Skeletal muscle satellite cell (primary cell): ENCODE data around the gene TACC2.

Experiments used
- H3K27me3 ChIP-seq: 2 replicates; pipeline ENCODE4 v1.7.0; 2013; ENCODE audit warnings: low read length; ENCODE audit not compliant: control insufficient read depth, insufficient read depth
- H3K36me3 ChIP-seq: 2 replicates; pipeline ENCODE4 v1.7.0; 2013; ENCODE audit warnings: mild to moderate bottlenecking, control low read depth, low read length; ENCODE audit not compliant: insufficient read depth
- H3K4me1 ChIP-seq: 2 replicates; pipeline ENCODE4 v1.7.0; 2013; ENCODE audit warnings: low read length; ENCODE audit not compliant: control insufficient read depth, insufficient read depth
- H3K4me2 ChIP-seq: 2 replicates; pipeline ENCODE4 v1.7.0; 2013; ENCODE audit warnings: mild to moderate bottlenecking, low read length
- H3K4me3 ChIP-seq: 2 replicates; pipeline ENCODE4 v1.7.0; 2013; ENCODE audit warnings: low read length
- H3K9ac ChIP-seq: 2 replicates; pipeline ENCODE4 v1.7.0; 2013; ENCODE audit warnings: mild to moderate bottlenecking, low read depth, low read length, moderate library complexity
- H3K9me3 ChIP-seq: replicated peaks from 2 replicates; pipeline ENCODE4 v1.7.0; 2013; ENCODE audit warnings: mild to moderate bottlenecking, control low read depth, low read length

The TACC2 gene

DNA sequence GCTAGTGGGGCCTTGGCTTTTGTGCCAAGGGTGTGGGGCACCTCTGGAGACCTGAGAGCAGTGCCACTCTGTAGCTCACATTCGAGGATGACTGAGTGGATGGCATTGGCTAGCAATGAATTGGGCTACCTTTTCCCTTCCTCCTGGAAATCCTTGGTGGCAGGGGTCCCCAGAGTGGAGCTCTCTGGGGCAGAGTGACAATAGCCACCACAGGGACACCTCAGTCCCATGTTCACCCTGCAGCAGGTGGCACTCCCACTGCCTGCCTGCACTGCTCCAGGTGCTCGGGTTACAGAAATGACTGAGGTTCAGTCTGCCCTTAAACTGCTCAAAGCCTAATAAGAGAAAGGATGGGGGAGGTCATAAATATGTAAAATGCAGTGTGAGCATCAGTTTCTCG, 300.0 kb downstream of the TACC2 start:
- H3K9me3 ChIP-seq: no peaks in the 10 kb centered on the region
- peaks cover 10% of the 10 kb centered on the region for H3K4me1 ChIP-seq
- no peak overlapping the region for H3K4me2 ChIP-seq
- no peak overlapping the region for H3K4me3 ChIP-seq
- H3K9ac ChIP-seq: no peak overlapping the region
- peaks cover 3% of the 10 kb centered on the region for H3K27me3 ChIP-seq
- H3K36me3 ChIP-seq: no peaks in the 10 kb centered on the region

DNA sequence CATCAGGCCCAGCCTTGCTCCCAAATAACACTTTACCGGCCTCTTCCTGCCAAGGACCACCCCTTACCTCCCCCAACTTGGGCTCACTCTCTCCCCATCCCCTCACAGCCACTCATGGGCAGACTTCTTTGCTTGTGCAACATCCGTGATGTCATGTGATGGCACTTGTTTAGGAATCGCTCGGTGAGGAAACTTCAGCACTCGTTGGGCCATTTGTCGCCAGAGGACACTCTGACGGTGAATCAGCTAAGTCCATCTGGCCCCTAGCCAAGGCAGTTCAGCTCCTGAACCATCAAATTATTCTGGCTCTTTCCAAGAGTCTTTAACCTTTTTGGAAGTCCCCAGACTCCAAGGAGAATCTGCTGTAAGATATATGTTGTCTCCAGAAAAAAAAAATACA, 301.4 kb downstream of the TACC2 start:
- Histone ChIP-seq H3K4me1 (peaks cover 10% of the 10 kb centered on the region), H3K9me3 (no peaks in the 10 kb centered on the region)

DNA sequence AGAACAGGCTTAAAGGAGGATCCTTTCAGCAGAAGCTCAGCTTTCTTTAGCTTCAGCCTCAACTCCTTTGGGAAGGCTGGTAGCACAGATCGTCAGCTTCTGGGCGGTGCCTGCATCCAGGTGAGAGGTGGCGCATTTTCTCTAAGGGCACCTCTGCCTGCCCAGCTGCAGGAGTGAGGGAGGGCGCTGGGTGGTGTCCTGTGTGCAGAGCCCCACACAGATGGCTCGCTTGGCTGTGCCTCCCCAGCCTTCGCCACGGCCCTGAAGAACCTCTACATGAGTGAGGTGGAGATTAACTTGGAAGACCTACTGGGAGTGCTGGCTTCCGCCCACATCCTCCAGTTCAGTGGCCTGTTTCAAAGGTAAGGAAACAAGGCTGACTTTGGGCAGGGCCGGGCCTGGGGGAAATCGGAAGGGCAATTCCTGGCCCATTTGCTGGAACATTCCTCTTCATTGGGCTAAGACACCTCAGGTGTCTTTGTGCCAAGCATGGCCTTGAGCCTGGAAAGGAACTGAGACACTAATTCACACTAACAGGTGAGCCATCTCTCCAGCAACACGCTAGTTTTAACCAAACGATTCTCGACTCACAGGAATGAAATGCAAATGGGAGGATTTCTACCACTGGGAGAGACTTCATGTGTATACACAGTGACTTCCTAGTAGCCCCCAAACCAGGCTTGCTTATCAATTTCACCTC, 302.0 kb downstream of the TACC2 start:
- Histone ChIP-seq H3K9ac (no peak overlapping the region), H3K4me1 (peaks cover 10% of the 10 kb centered on the region), H3K9me3 (no peaks in the 10 kb centered on the region), H3K27me3 (peaks cover 3% of the 10 kb centered on the region), H3K4me2 (no peak overlapping the region), H3K36me3 (no peaks in the 10 kb centered on the region), H3K4me3 (no peak overlapping the region)

More for the DNA sequence above, 301.4 kb downstream of the TACC2 start:
- H3K36me3 ChIP-seq: no peaks in the 10 kb centered on the region
- H3K4me3 ChIP-seq: no peak overlapping the region
- peaks cover 3% of the 10 kb centered on the region for H3K27me3 ChIP-seq
- H3K9ac ChIP-seq: no peak overlapping the region
- H3K4me2 ChIP-seq: no peak overlapping the region

DNA sequence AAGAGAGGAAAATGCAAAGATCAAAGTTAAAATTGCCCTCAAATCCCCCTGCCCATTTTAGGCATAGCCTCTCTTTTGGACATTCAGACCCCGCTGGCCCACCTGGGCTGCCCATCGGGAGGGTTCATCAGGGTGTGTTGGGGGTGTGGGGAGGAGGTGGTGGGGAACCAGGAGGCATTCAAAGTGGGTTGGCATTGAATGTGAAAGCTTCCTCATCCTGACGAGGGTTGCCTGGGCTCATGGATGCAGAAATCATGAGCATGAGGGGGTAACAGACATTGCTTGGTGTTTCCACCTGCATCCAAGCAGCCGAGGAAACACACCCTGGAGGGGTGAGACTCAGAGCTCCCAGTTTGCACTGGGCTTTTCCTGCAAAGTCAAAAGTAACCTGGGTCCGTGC, 302.8 kb downstream of the TACC2 start:
- H3K9me3 ChIP-seq: no peaks in the 10 kb centered on the region
- peaks cover 5% of the 10 kb centered on the region for H3K27me3 ChIP-seq
- no peak overlapping the region for H3K4me2 ChIP-seq
- no peak overlapping the region for H3K9ac ChIP-seq
- no peaks in the 10 kb centered on the region for H3K36me3 ChIP-seq
- no peak overlapping the region for H3K4me3 ChIP-seq
- peaks cover 8% of the 10 kb centered on the region for H3K4me1 ChIP-seq

DNA sequence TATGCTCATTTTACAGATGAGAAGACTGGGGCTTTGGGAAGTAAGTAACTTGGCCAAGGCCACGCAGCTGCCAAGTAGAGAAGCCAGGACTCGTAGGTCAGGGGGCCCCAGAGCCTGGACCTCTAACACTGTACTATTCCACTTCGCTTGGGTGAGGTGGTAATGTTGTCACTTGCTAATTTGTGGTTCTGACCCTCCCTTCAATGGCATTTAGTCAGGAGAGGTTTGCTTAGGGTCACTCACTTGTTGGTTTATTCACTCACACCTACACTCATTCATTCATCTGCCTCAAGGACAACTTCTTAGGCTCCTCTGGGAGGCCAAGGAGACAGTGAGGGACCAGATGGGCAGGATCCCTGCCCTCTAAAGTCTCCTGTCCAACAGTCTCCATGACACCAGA, 303.4 kb downstream of the TACC2 start:
- Histone ChIP-seq H3K4me1 (peaks cover 3% of the 10 kb centered on the region), H3K27me3 (peaks cover 9% of the 10 kb centered on the region)

DNA sequence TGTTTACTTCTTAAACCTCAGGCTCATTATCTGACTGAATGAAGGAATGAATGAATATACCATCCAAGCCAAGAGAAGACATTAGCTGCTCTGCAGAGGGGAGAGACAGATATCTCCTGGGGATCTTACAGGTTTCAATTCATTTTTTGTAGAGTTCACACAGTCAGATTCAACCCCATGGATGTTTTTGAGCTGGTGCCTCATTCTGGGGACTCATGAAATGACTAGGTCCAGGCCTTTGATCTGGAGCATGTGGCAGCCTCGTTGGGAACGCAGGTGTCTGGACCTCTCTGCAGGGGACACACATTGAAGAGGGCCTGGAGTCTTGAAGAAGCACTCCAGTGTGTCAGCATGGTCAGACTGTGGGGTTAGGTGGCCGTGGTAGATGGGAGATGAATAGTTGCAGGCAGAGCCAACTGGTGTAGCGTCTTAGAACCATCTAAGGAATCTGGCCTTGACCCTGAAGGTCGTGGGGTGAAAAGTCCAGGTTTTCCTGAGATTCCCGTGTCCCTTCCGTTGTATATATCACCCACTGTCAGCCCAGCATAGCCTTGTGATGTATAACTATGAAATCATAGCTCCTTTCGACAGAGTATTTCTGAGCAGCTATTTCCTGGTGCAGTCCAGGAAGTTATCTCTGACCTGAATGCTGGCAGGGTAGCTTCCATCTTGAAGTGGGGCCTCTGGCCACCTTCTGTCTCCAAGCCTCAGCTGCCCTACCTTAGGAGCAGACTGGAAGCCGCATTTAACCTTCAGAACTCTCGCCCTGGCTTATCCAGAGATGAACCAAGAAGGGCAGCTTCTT, 304.4 kb downstream of the TACC2 start:
- H3K9ac ChIP-seq: no peak overlapping the region
- H3K4me1 ChIP-seq: no peaks in the 10 kb centered on the region
- H3K4me2 ChIP-seq: no peak overlapping the region

More for the DNA sequence above, 303.4 kb downstream of the TACC2 start:
- Histone ChIP-seq H3K9me3 (no peaks in the 10 kb centered on the region), H3K9ac (no peak overlapping the region), H3K36me3 (no peaks in the 10 kb centered on the region), H3K4me3 (no peak overlapping the region), H3K4me2 (no peak overlapping the region)

DNA sequence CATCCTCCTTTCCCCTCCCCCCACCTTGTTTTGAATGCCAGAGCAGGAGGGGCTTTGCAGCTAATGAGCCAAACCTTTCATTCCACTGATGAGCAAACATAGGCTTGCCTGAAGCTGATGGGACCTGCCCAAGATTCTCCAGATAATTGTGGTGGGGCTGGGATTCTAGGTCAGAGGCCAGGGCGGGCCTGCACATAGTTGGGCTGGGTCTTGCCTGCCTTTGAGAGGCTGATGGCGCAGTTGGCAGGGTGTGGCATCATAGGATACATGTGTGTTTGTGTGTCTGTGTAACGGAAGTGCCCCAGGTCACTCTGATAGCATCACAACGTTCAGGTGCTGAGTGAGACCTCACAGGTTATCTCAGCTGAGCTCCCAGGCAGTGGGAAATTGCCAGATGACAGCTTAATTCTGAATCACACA, 305.0 kb downstream of the TACC2 start:
- H3K27me3 ChIP-seq: peaks cover 9% of the 10 kb centered on the region
- H3K4me3 ChIP-seq: no peak overlapping the region
- H3K9ac ChIP-seq: no peak overlapping the region
- no peaks in the 10 kb centered on the region for H3K9me3 ChIP-seq
- H3K4me2 ChIP-seq: no peak overlapping the region
- no peaks in the 10 kb centered on the region for H3K36me3 ChIP-seq
- H3K4me1 ChIP-seq: no peaks in the 10 kb centered on the region

More for the DNA sequence above, 304.4 kb downstream of the TACC2 start:
- Histone ChIP-seq H3K36me3 (no peaks in the 10 kb centered on the region), H3K27me3 (peaks cover 9% of the 10 kb centered on the region), H3K4me3 (no peak overlapping the region), H3K9me3 (no peaks in the 10 kb centered on the region)

DNA sequence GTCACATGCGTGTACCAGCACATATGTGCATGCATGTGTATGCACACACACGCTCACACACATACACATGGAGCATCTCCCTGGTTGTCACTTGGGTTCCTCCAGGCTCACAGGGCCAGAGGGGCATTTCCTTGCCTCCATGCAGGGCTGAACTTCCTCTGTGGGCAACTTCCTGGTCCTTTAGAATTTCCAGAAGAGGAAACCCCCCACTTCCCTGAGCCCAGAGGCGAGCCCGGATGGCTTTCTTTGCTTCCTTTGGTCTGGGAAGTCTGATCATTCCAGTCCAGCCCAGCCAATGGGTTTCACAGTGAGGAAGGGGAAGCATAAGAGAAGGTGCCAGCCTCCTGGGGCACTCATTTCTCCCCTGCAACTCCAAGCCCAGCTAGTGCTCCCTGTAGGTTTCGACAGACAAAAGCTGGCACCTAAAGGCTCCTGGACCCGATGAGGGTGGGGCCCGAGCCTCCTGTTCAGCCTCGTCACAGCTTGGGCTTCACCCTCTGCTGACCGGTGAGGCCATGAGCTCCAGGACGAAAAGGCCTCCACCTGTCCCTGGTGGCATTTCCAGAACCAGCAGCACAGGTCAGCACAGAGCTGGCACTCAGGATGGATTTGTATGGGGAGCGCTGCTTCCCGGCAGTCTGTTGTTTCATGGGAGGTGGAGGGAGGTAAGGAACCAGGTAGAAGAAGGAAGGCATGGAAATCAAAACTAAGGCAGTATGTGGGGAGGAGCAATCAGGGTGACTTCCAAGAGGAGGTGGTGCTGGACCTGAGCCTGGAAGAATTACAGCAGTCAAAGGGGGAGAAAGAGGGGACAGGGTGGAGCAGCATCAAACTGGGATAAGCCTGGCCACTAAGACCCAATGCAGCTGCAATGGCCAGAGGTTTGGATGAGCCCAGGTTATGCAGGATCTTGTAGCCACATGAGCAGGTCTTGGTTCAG, 305.8 kb downstream of the TACC2 start:
- no peak overlapping the region for H3K4me3 ChIP-seq
- no peaks in the 10 kb centered on the region for H3K36me3 ChIP-seq
- no peaks in the 10 kb centered on the region for H3K9me3 ChIP-seq
- no peaks in the 10 kb centered on the region for H3K4me1 ChIP-seq
- H3K9ac ChIP-seq: no peak overlapping the region
- peaks cover 9% of the 10 kb centered on the region for H3K27me3 ChIP-seq
- H3K4me2 ChIP-seq: no peak overlapping the region

DNA sequence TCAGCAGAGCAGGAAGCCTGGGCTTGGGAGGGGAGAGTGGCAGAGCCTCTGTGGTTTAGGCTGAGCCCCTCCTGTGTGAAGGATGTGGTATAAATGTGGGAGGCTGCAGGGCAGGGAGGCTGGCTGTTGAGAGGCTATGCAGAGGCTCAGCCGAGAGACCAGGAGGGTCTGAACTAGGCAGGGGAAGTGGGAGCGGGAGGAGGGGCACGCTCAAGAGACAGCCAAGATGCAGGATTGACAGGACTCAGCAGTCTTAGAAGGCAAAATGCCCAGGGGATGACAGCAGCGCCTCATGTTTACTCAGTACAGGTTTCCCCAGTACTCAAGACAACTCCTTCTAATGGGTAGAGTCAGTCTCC, 306.5 kb downstream of the TACC2 start:
- H3K9ac ChIP-seq: no peak overlapping the region
- no peaks in the 10 kb centered on the region for H3K4me1 ChIP-seq
- peaks cover 9% of the 10 kb centered on the region for H3K27me3 ChIP-seq

DNA sequence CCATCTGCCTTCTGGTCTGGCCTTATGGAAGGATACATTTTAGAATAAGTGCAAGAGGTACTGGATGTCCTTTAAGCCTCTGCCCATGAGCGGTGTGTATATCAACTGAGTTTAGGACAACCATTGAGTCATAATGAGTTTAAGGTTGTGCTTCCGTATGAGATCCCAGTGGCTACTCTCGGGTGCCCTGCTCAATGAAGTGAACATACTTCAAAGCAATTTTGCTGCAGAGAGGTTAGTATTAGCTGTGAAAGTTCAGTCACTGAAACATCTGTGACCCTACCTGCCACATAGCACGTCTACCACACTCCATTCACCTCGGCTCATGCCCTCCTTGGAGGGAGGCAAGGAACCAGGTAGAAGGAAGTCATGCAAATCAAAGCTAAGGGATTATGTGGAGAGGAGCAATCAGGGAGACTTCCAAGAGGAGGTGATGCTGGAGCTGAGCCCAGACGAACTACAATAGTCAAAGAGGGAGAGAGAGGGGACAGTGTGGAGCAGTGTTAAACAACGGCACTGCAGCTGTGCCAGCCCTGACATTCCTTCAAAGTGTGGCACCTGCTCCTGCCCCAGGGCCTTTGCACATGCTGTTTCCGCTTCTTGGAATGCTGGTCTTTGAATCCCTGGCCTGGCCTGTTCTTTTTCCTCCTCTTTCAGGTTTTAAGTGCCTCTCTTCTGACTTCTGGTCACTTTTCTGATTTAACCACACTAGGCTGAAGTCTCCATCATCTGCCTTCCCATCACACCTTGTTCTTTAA, 307.6 kb downstream of the TACC2 start:
- peaks cover 9% of the 10 kb centered on the region for H3K4me1 ChIP-seq
- H3K4me2 ChIP-seq: no peak overlapping the region
- no peak overlapping the region for H3K4me3 ChIP-seq
- H3K27me3 ChIP-seq: peaks cover 9% of the 10 kb centered on the region
- no peak overlapping the region for H3K9ac ChIP-seq
- no peaks in the 10 kb centered on the region for H3K9me3 ChIP-seq
- H3K36me3 ChIP-seq: no peaks in the 10 kb centered on the region

More for the DNA sequence above, 306.5 kb downstream of the TACC2 start:
- Histone ChIP-seq H3K9me3 (no peaks in the 10 kb centered on the region), H3K36me3 (no peaks in the 10 kb centered on the region), H3K4me2 (no peak overlapping the region), H3K4me3 (no peak overlapping the region)
